GM23248 (cell line): ENCODE data around the gene KRT14. TPM values are rescaled to one million over a fixed set of nuclear protein-coding genes. Genes with fewer than 3 reads are reported as not detected.

Experiments
- DNase-seq: peaks from one replicate; pipeline ENCODE4 v3.0.0-alpha.2; 2015
- H2AFZ ChIP-seq: fragments of 200-600 bp; sonication (generic); 2 replicates; pipeline ENCODE4 v1.6.1; 2016; ENCODE audit warnings: antibody characterized with exemption
- H3F3A ChIP-seq: fragments of 200-600 bp; sonication (generic); 2 replicates; pipeline ENCODE4 v1.6.1; 2016; ENCODE audit warnings: mild to moderate bottlenecking, antibody characterized with exemption, mixed run types; ENCODE audit not compliant: insufficient read depth
- H3K27ac ChIP-seq: fragments of 200-600 bp; sonication (generic); 2 replicates; pipeline ENCODE4 v1.5.1; 2016; ENCODE audit warnings: mild to moderate bottlenecking
- H3K27me3 ChIP-seq: fragments of 200-600 bp; sonication (generic); replicated peaks from 2 replicates; pipeline ENCODE4 v1.6.1; 2016; ENCODE audit warnings: mild to moderate bottlenecking; ENCODE audit not compliant: insufficient read depth
- H3K36me3 ChIP-seq: fragments of 200-600 bp; sonication (generic); 2 replicates; pipeline ENCODE4 v1.6.1; 2016; ENCODE audit warnings: low read depth, mild to moderate bottlenecking
- H3K4me1 ChIP-seq: fragments of 200-600 bp; sonication (generic); 2 replicates; pipeline ENCODE4 v1.6.1; 2016; ENCODE audit warnings: mild to moderate bottlenecking; ENCODE audit not compliant: insufficient read depth
- H3K4me2 ChIP-seq: fragments of 200-600 bp; sonication (generic); one replicate; pipeline ENCODE4 v1.6.1; 2016; ENCODE audit warnings: mild to moderate bottlenecking; ENCODE audit not compliant: unreplicated experiment
- H3K4me3 ChIP-seq: fragments of 200-600 bp; sonication (generic); 2 replicates; pipeline ENCODE4 v1.5.1; 2016; ENCODE audit warnings: mild to moderate bottlenecking
- H3K79me2 ChIP-seq: fragments of 200-600 bp; sonication (generic); 2 replicates; pipeline ENCODE4 v1.6.1; 2016; ENCODE audit warnings: mild to moderate bottlenecking; ENCODE audit not compliant: insufficient read depth
- H3K9ac ChIP-seq: fragments of 200-600 bp; sonication (generic); 2 replicates; pipeline ENCODE4 v1.6.1; 2016; ENCODE audit warnings: mild to moderate bottlenecking
- H3K9me2 ChIP-seq: fragments of 200-600 bp; sonication (generic); 2 replicates; pipeline ENCODE4 v1.6.1; 2016; ENCODE audit warnings: mixed run types, mild to moderate bottlenecking, moderate library complexity; ENCODE audit not compliant: insufficient read depth
- H3K9me3 ChIP-seq: fragments of 200-600 bp; sonication (generic); one replicate; pipeline ENCODE4 v1.6.1; 2017; ENCODE audit warnings: low read depth
- H4K20me1 ChIP-seq: fragments of 200-600 bp; sonication (generic); 2 replicates; pipeline ENCODE4 v1.6.0; 2016; ENCODE audit not compliant: insufficient read depth
- EZH2 ChIP-seq: fragments of 200-600 bp; sonication (generic); IDR thresholded peaks from 2 replicates; pipeline ENCODE4 v1.6.1; 2018; ENCODE audit warnings: antibody characterized with exemption, mild to moderate bottlenecking; ENCODE audit not compliant: insufficient read depth, poor library complexity, severe bottlenecking
- EZH2phosphoT487 ChIP-seq: fragments of 200-600 bp; sonication (generic); IDR thresholded peaks from 2 replicates; pipeline ENCODE4 v1.6.1; 2018; ENCODE audit warnings: antibody characterized with exemption, moderate library complexity, mild to moderate bottlenecking, low read depth; ENCODE audit not compliant: insufficient read depth
- WGBS, 2 experiments: methylation state at CpG; one replicate each; pipeline ENCODE4 v1.1.6; 2015 to 2017; ENCODE audit warnings: low lambda C conversion rate in 2 of 2, low coverage in 1 of 2; ENCODE audit errors: missing lambda C conversion rate in 2 of 2; 5-methylcytosine and 5-hydroxymethylcytosine counted together
- in situ Hi-C: fragments of 300-500 bp; cut with MboI; formaldehyde crosslinking; loops from 2 replicates; pipeline ENCODE4 v1.15.0; 2020
- polyA plus RNA-seq: library from polyadenylated mRNA; unstranded; fragments of >200 nt; fragmentation: Nextera tagmentation; extraction: Ambion mirVana; gene quantifications from 2 replicates; pipeline ENCODE4 v1.2.1, GENCODE V29; 2016
- total RNA-seq: library from RNA; depleted of rRNA; stranded (reverse); fragments of >200 nt; shearing (Covaris generic); gene quantifications from 2 replicates; pipeline ENCODE4 v1.2.3, GENCODE V29; 2014; rRNA removed

Gene KRT14
- total and polyA plus RNA-seq, 2 experiments from 2014 or later: 0.93 TPM; not detected in 1

DNA sequence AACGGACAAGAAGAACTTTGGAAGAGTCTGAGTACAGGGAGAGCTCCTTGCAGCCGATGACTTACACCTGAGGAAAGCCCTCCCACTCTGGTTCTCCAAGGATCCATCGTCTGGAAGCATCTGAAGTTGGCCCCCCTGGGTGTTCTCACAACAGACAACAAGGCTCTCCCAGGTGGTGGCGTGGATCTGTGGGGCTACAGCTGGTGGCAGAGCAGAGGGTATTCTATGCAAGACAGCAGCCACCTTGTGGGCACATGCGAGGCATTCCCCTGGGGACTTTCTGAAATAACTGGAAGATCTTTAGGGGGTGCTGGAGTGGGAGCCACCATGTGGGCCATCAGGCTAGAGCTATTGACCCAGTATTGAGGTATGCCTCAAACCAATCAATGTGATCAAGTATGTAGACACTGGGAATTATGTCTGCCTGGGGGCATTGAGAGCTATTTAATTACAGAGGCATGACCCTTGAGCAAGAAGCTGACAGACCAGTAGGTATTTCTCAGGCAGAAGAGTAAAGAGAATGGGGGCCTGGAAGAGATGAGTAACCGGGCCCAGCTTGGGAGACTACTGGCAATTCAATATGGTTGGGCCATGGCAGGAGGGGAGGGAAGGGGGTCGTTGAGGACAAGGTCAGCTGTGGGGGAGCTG is 51.7 kb downstream of the KRT14 start:
- H3K9me3 ChIP-seq: no peaks in the 10 kb centered on the region
- no peak overlapping the region for H3K9ac ChIP-seq
- H3K36me3 ChIP-seq: no peaks in the 10 kb centered on the region
- H3K27me3 ChIP-seq: no peaks in the 10 kb centered on the region
- H2AFZ ChIP-seq: no peak overlapping the region
- TF ChIP-seq EZH2 (no peak), EZH2phosphoT487 (no peak)
- no peak overlapping the region for H3K27ac ChIP-seq
- no peak overlapping the region for H3K4me2 ChIP-seq
- H4K20me1 ChIP-seq: no peaks in the 10 kb centered on the region
- H3K4me1 ChIP-seq: peaks cover 23% of the 10 kb centered on the region
- no peaks in the 10 kb centered on the region for H3K79me2 ChIP-seq
- DNase-seq: no peak
- H3F3A ChIP-seq: no peaks in the 10 kb centered on the region
- WGBS, 2 experiments: 75 to 76% methylated on average over 7 of the region's 7 CpGs
- no peak overlapping the region for H3K4me3 ChIP-seq
- in situ Hi-C loops: no loop called here
- no peaks in the 10 kb centered on the region for H3K9me2 ChIP-seq

- Histone ChIP-seq H3K9ac (no peak overlapping the region), H3K4me2 (no peak overlapping the region), H3K27ac (no peak overlapping the region), H3K9me2 (no peaks in the 10 kb centered on the region), H3K9me3 (no peaks in the 10 kb centered on the region), H3K4me1 (peaks cover 32% of the 10 kb centered on the region), H3K36me3 (no peaks in the 10 kb centered on the region), H3K27me3 (no peaks in the 10 kb centered on the region), H4K20me1 (no peaks in the 10 kb centered on the region), H3F3A (no peaks in the 10 kb centered on the region), H3K79me2 (no peaks in the 10 kb centered on the region), H3K4me3 (no peak overlapping the region), H2AFZ (no peak overlapping the region)
- in situ Hi-C loops: no loop called here
- 85 to 86% methylated on average over 7 of the region's 7 CpGs for WGBS, 2 experiments
- DNase-seq: no peak
- TF ChIP-seq EZH2 (no peak), EZH2phosphoT487 (no peak)
Observed at GRCh38 chr17:41533613-41534012, 53.1 kb downstream of the KRT14 start.

DNA sequence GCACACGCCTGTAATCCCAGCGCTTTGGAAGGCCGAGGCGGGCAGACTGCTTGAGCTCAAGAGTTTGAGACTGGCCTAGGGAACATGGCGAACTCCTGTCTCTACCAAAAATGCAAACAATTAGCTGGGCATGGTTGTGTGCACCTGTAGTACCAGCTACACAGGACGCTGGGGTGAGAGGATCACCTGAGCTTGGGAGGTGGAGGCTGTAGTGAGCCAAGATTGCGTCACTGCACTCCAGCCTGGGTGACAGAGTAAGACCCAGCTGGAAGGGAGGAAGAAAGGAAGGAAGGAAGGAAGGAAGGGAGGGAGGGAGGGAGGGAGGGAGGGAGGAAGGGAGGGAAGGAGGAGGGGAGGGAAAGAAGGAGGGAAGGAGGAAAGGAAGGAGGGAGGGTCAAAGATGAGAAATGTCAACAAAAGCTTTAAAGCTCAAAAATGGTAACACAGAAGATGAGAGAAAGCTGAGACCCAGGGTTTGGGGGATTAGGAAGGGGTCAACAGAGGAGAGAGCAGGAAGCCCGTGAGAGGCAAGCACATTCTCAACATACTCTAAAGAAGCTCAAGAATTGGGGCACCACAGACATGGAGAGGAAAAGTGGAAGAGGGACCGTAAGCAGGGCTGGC is 53.6 kb downstream of the KRT14 start:
- 84 to 91% methylated on average over 9 of the region's 9 CpGs for WGBS, 2 experiments
- Histone ChIP-seq H3K79me2 (no peaks in the 10 kb centered on the region), H3K4me3 (no peak overlapping the region), H3F3A (no peaks in the 10 kb centered on the region), H3K27me3 (no peaks in the 10 kb centered on the region), H2AFZ (no peak overlapping the region), H4K20me1 (no peaks in the 10 kb centered on the region), H3K9me3 (no peaks in the 10 kb centered on the region), H3K9ac (no peak overlapping the region), H3K36me3 (no peaks in the 10 kb centered on the region), H3K4me2 (no peak overlapping the region), H3K4me1 (peaks cover 26% of the 10 kb centered on the region), H3K9me2 (no peaks in the 10 kb centered on the region), H3K27ac (no peak overlapping the region)
- in situ Hi-C loops: no loop called here
- TF ChIP-seq EZH2phosphoT487 (no peak), EZH2 (no peak)
- DNase-seq: no peak

Other genes with a start within 250 kb of the KRT14 start
- not detected in 2 replicates for gene KRT33A, start 236.1 kb downstream of the KRT14 start, total RNA-seq
- gene KRT33A, start 236.1 kb downstream of the KRT14 start, polyA plus RNA-seq: not detected in 2 replicates
- gene KRT33B, start 217.1 kb downstream of the KRT14 start, total RNA-seq: 0.25 and 0.76 TPM in 2 replicates
- gene KRT33B, start 217.1 kb downstream of the KRT14 start, polyA plus RNA-seq: 1.0 and 1.2 TPM in 2 replicates
- gene KRT34, start 204.6 kb downstream of the KRT14 start, total RNA-seq: 73.5 and 77.8 TPM in 2 replicates
- 39.8 and 42.2 TPM in 2 replicates for gene KRT34, start 204.6 kb downstream of the KRT14 start, polyA plus RNA-seq
- gene KRT31, start 189.3 kb downstream of the KRT14 start, total RNA-seq: not detected in 2 replicates
- not detected in 2 replicates for gene KRT31, start 189.3 kb downstream of the KRT14 start, polyA plus RNA-seq
- not detected in 2 replicates for gene KRT37, start 162.3 kb downstream of the KRT14 start, total RNA-seq
- gene KRT37, start 162.3 kb downstream of the KRT14 start, polyA plus RNA-seq: not detected in 2 replicates
- not detected in 2 replicates for gene KRT38, start 145.9 kb downstream of the KRT14 start, total RNA-seq
- gene KRT38, start 145.9 kb downstream of the KRT14 start, polyA plus RNA-seq: not detected in 2 replicates
- not detected in 2 replicates for gene KRT32, start 119.5 kb downstream of the KRT14 start, total RNA-seq
- not detected in 2 replicates for gene KRT32, start 119.5 kb downstream of the KRT14 start, polyA plus RNA-seq
- not detected in 2 replicates for gene KRT35, start 105.7 kb downstream of the KRT14 start, total RNA-seq
- not detected in 2 replicates for gene KRT35, start 105.7 kb downstream of the KRT14 start, polyA plus RNA-seq
- gene KRT36, start 97.0 kb downstream of the KRT14 start, total RNA-seq: not detected in 2 replicates
- not detected in 2 replicates for gene KRT36, start 97.0 kb downstream of the KRT14 start, polyA plus RNA-seq
- 0.76 TPM in 1 of 2 replicates, not detected in the other for gene KRT13, start 81.3 kb downstream of the KRT14 start, total RNA-seq
- gene KRT13, start 81.3 kb downstream of the KRT14 start, polyA plus RNA-seq: not detected in 2 replicates
- 0.65 and 1.1 TPM in 2 replicates for gene KRT15, start 68.0 kb downstream of the KRT14 start, total RNA-seq
- 2.3 and 2.7 TPM in 2 replicates for gene KRT15, start 68.0 kb downstream of the KRT14 start, polyA plus RNA-seq
- 65.4 and 71.5 TPM in 2 replicates for gene KRT19, start 58.6 kb downstream of the KRT14 start, total RNA-seq
- 95.5 and 100 TPM in 2 replicates for gene KRT19, start 58.6 kb downstream of the KRT14 start, polyA plus RNA-seq
- not detected in 2 replicates for gene KRT9, start 14.8 kb downstream of the KRT14 start, total RNA-seq
- gene KRT9, start 14.8 kb downstream of the KRT14 start, polyA plus RNA-seq: not detected in 2 replicates
- 0.38 and 2.5 TPM in 2 replicates for gene KRT16, start 25.9 kb upstream of the KRT14 start, total RNA-seq
- gene KRT16, start 25.9 kb upstream of the KRT14 start, polyA plus RNA-seq: 0.90 and 1.2 TPM in 2 replicates
- gene KRT17, start 37.7 kb upstream of the KRT14 start, total RNA-seq: 0.51 and 3.8 TPM in 2 replicates
- 1.4 and 1.8 TPM in 2 replicates for gene KRT17, start 37.7 kb upstream of the KRT14 start, polyA plus RNA-seq
- gene EIF1, start 102.0 kb upstream of the KRT14 start, total RNA-seq: 98.1 and 113 TPM in 2 replicates
- 1,585 and 1,606 TPM in 2 replicates for gene EIF1, start 102.0 kb upstream of the KRT14 start, polyA plus RNA-seq
- gene GAST, start 125.4 kb upstream of the KRT14 start, total RNA-seq: not detected in 2 replicates
- gene GAST, start 125.4 kb upstream of the KRT14 start, polyA plus RNA-seq: not detected in 2 replicates
- not detected in 2 replicates for gene HAP1, start 147.7 kb upstream of the KRT14 start, total RNA-seq
- gene HAP1, start 147.7 kb upstream of the KRT14 start, polyA plus RNA-seq: 0.06 TPM in 1 of 2 replicates, not detected in the other
- 2.7 and 3.6 TPM in 2 replicates for gene JUP, start 199.8 kb upstream of the KRT14 start, total RNA-seq
- 2.3 and 3.1 TPM in 2 replicates for gene JUP, start 199.8 kb upstream of the KRT14 start, polyA plus RNA-seq
- gene P3H4, start 225.1 kb upstream of the KRT14 start, total RNA-seq: 116 and 161 TPM in 2 replicates
- gene P3H4, start 225.1 kb upstream of the KRT14 start, polyA plus RNA-seq: 96.9 and 105 TPM in 2 replicates
- 750 and 759 TPM in 2 replicates for gene FKBP10, start 226.1 kb upstream of the KRT14 start, total RNA-seq
- gene FKBP10, start 226.1 kb upstream of the KRT14 start, polyA plus RNA-seq: 78.0 and 81.5 TPM in 2 replicates
- 61.7 and 69.8 TPM in 2 replicates for gene NT5C3B, start 249.3 kb upstream of the KRT14 start, total RNA-seq
- gene NT5C3B, start 249.3 kb upstream of the KRT14 start, polyA plus RNA-seq: 59.3 and 69.6 TPM in 2 replicates